Fibroblast of mammary gland (primary cell): ENCODE data around the gene NINL.

Source experiments
- DNase-seq: peaks from one replicate; pipeline ENCODE4 v3.0.0-alpha.2; 2010; ENCODE audit warnings: low read depth
- H3K4me3 ChIP-seq: 2 replicates; pipeline ENCODE4 v1.5.1; 2011; ENCODE audit warnings: low read depth, mild to moderate bottlenecking, low read length, moderate library complexity; ENCODE audit not compliant: control insufficient read depth
- TF ChIP-seq, protein P1 (sequence below): conservative IDR thresholded peaks from 2 replicates; pipeline ENCODE4 v1.5.1; 2011; ENCODE audit warnings: low read depth, low read length, inconsistent platforms; ENCODE audit not compliant: control insufficient read depth, insufficient read depth

NINL gene

DNA sequence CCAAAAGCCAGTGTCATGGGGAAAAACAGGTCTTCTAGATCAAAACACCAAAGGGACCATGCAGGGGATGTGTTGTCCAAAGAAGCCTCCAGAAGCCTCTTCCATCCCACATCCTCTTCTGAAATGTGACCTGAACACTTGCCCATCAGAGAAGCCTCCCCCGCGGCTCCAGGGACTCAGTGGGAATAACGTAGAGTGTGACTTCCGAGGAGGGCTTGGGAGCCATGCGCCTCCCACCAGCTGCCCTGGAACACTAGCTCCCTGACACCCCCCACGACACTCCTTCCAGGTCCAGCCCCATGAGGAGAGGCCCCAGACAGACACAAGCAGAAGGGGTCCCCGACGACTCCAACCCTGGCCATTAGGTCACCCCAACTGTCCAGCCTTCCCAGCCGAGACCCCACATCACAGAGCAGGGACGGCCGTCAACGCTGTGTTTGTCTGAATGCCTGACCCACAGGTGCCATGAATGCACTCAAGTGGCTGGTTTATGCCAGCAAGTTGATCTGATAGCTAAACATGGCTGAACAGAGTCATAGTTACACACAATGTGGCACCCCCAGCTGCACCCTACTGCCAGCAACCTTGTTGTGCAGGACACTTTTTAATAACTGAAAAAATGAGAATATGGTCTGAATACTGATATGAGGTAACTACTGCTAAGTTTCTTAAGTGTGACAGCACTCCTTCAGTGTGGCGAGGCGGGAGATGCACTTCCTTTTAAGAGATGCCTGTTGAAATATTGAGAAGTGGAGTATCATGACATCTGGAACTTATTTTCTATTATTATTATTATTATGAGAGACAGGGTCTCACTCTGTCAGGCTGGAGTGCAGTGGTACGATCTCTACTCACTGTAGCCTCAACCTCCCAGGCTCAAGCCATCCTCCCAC, 119.8 kb downstream of the NINL start:
- DNase-seq: no peak
- TF ChIP-seq, protein P1, sequence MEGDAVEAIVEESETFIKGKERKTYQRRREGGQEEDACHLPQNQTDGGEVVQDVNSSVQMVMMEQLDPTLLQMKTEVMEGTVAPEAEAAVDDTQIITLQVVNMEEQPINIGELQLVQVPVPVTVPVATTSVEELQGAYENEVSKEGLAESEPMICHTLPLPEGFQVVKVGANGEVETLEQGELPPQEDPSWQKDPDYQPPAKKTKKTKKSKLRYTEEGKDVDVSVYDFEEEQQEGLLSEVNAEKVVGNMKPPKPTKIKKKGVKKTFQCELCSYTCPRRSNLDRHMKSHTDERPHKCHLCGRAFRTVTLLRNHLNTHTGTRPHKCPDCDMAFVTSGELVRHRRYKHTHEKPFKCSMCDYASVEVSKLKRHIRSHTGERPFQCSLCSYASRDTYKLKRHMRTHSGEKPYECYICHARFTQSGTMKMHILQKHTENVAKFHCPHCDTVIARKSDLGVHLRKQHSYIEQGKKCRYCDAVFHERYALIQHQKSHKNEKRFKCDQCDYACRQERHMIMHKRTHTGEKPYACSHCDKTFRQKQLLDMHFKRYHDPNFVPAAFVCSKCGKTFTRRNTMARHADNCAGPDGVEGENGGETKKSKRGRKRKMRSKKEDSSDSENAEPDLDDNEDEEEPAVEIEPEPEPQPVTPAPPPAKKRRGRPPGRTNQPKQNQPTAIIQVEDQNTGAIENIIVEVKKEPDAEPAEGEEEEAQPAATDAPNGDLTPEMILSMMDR: no peak
- H3K4me3 ChIP-seq: no peak overlapping the region

DNA sequence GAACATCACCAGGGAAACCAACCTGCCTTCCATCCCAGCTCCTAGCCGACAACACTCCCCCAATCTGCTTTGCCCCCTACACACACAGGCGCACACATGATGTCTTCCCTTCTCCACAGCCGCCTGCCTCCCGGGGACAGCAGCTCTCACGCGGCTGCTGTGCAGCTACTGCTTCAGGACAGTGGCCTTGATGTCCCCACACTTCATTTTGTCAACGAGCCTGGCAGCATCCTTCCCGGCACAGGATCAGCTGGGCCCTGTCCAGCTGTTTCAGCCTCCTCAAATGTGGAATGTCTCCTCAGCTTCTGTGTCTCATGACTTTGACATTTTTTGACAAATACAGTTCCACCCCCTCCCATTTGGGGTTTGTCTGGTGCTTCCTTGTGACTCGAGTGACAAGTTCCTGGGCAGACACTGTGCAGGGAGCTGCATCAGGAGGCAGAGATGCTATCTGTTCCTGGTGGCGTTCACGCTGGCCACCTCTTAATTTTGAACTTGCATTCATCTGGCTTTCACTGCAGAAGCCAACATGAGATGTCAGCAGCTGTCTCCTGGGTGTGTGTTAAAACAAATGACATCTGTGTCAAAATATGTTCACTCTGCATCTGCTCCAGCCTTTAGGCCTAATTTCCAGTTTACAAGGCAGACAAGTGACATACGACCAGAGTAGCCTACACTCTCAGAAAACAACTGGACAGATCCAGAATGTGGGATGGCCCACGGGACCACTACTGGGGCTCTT, 120.7 kb downstream of the NINL start:
- no peak for DNase-seq
- H3K4me3 ChIP-seq: no peak overlapping the region
- TF ChIP-seq, protein P1: no peak

DNA sequence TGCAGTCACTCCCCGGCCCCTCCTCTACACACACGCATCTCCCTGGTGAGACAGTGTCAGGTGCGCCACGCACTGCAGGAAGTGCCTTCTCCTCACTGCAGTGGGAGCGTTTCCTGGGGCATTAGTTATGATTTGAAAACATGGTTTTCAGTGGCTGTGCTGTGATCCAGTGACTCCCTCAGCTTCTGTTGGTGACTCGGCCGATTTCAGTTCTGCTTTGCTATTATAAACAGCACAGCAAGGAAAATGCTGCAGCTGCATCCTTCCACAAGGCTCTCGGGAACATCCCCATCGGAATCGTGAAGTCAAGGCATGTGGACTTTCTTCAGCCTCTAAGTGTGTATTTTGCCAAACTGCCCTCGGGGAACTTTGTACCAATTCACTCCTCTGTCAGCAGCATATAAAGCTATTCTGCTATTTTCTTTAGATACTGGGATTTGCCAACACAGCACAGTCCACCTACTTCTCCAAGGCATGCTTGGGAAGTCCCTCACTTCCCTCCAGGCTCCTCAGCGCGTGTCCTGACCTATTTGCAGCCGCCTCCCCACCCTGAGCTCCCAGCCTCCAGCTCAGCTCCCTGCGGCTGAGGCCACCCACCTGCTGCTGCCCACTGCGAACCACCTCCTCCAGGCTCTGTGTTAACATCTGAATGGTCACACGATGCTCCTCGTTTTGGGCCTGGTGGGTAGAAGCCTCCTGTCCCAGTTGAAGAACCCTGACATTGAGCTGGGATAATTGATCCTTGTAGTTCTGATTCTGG, 123.4 kb downstream of the NINL start:
- no peak overlapping the region for H3K4me3 ChIP-seq
- TF ChIP-seq, protein P1: no peak
- DNase-seq: no peak

DNA sequence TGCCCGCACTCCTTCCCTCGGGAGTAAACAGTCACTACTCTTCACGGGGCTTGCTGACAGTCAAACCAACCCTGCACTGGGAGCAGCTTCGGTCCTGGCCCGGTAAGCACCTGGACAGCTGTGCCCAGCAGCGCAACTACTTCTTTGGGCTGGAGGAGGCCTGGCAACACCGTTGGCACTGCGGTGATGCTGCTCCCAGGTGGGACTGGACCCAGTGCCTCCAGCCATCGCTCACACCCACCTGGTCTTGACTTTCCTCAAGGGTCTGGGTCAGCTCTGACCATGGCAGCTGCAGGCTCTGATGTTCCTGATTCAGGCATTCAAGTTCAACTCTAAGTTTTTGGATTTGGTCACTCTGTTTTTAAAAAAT, 124.1 kb downstream of the NINL start:
- DNase-seq: no peak
- no peak overlapping the region for H3K4me3 ChIP-seq
- TF ChIP-seq, protein P1: no peak

DNA sequence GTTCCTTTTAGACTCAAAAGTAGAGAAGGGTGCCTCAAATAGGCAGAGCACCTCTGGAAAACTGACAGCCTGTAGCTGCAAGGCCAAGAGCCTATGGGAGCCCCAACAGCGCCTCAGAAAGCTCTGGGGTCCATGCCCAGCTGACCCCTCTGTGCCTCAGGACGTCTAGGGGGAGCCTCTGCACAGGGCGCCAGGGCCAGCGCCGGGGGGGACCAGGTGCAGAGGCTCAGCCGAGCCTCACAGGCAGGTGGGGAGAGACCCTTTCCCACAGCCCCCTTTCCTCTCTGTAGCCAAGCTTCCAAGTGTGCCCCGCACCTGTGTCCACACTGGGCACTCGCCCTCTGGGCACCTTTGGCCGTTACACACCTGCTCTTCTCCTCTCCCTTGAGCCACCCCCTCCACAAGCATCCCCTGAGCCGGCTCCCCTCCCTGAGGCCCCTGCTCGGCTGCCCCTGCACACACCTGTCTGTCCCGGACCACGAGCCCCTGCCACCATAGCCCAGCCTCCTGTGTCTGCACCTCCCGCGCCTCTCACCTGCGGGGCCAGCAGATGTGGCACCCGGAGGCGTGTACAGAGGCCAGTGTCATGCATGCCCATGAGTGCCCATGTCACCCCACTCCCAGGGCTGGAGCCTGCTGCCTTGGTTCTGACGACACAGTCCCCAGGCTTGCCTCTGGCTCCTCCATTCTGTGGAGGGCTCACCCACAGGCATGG, 124.6 kb downstream of the NINL start:
- H3K4me3 ChIP-seq: no peak overlapping the region
- no peak for DNase-seq
- TF ChIP-seq, protein P1: no peak
